Right ventricle myocardium superior (tissue), 1 donor: ENCODE measurements around the gene PGS1. TPM values are rescaled to one million over a fixed set of nuclear protein-coding genes. Genes with fewer than 3 reads are reported as not detected.
A peak's percentile ranks its signal among the peaks of the same experiment; 100 is the strongest.

Source experiments
- ATAC-seq: fragments of 200-7000 bp; cut with Tn5 transposase; one replicate; pipeline ENCODE4 v1.9.1; 2020; ENCODE audit warnings: mild to moderate bottlenecking; ENCODE audit not compliant: poor library complexity
- DNase-seq: peaks from one replicate; pipeline ENCODE4 v3.0.0-alpha.2; 2020
- intact Hi-C: fragments of 100-400 bp; cut with DNase I; formaldehyde crosslinking; loops from one replicate; pipeline ENCODE4 v1.11.2; 2022
- total RNA-seq: library from RNA; stranded (reverse); fragmentation: NEBNext Ultra II Directional; extraction: Animal tissue kit (Norgen Biotek cat#: 25700); gene quantifications from one replicate; pipeline ENCODE4 v1.2.1, GENCODE V29; 2021
- donor health status: DM: no; HTN: yes; CAD: no; lungs with severe emphysema.

PGS1 gene
- total RNA-seq, 1 donor from 2014 or later, result 18.1 TPM

GRCh38 chr17:78417531-78417909 is 39.1 kb downstream of the PGS1 start:
- no peak for DNase-seq
- intact Hi-C loops, result no loop called here
- ATAC-seq, result no peak

GRCh38 chr17:78418326-78419026 is 40.0 kb downstream of the PGS1 start:
- DNase-seq, result no peak
- intact Hi-C loops, result no loop called here
- no peak for ATAC-seq

- ATAC-seq (no peak), DNase-seq (peak; percentile 67)
- intact Hi-C loops, result loop anchor here (10.0 kb wide), 1 partner anchor 305 kb away; no protein-coding TSS in a partner anchor
Observed at GRCh38 chr17:78419970-78420815, 41.7 kb downstream of the PGS1 start.

GRCh38 chr17:78421084-78421533 is 42.7 kb downstream of the PGS1 start:
- no peak for DNase-seq
- no peak for ATAC-seq
- intact Hi-C loops, result loop anchor here (10.0 kb wide), 1 partner anchor 306 kb away; no protein-coding TSS in a partner anchor

GRCh38 chr17:78421534-78422266 is 43.3 kb downstream of the PGS1 start:
- ATAC-seq, result peak; percentile 86

GRCh38 chr17:78422267-78422605 is 43.8 kb downstream of the PGS1 start:
- ATAC-seq (no peak), DNase-seq (no peak)
- intact Hi-C loops, result loop anchor here (2.0 to 10.0 kb wide), 4 partner anchors 61 to 307 kb away; partner anchors contain the start of gene SOCS3

More at GRCh38 chr17:78421534-78422266, 43.3 kb downstream of the PGS1 start:
- DNase-seq, result peak; percentile 88
- intact Hi-C loops, result loop anchor here (2.0 to 10.0 kb wide), 4 partner anchors 61 to 307 kb away; partner anchors contain the start of gene SOCS3

- DNase-seq (no peak), ATAC-seq (no peak)
- intact Hi-C loops, result loop anchor here (2.0 to 10.0 kb wide), 4 partner anchors 62 to 308 kb away; partner anchors contain the start of gene SOCS3
Observed at GRCh38 chr17:78422872-78423588, 44.6 kb downstream of the PGS1 start.

GRCh38 chr17:78423961-78424675 is 45.7 kb downstream of the PGS1 start:
- intact Hi-C loops, result loop anchor here (2.0 to 10.0 kb wide), 4 partner anchors 63 to 309 kb away; partner anchors contain the start of gene SOCS3
- no peak for DNase-seq

GRCh38 chr17:78425429-78425828 is 47.0 kb downstream of the PGS1 start:
- peak; percentile 68 for DNase-seq
- intact Hi-C loops, result loop anchor here (10.0 kb wide), 1 partner anchor 311 kb away; no protein-coding TSS in a partner anchor
- no peak for ATAC-seq

More at GRCh38 chr17:78423961-78424675, 45.7 kb downstream of the PGS1 start:
- ATAC-seq, result no peak

GRCh38 chr17:78426293-78426879 is 47.9 kb downstream of the PGS1 start:
- DNase-seq, result no peak
- ATAC-seq, result no peak
- intact Hi-C loops, result loop anchor here (10.0 kb wide), 1 partner anchor 312 kb away; no protein-coding TSS in a partner anchor

- intact Hi-C loops, result loop anchor here (10.0 kb wide), 1 partner anchor 312 kb away; no protein-coding TSS in a partner anchor
Observed at GRCh38 chr17:78427140-78427539, 48.7 kb downstream of the PGS1 start.

GRCh38 chr17:78428025-78428575 is 49.7 kb downstream of the PGS1 start:
- intact Hi-C loops, result loop anchor here (10.0 kb wide), 1 partner anchor 313 kb away; no protein-coding TSS in a partner anchor
- DNase-seq, result no peak
- ATAC-seq, result no peak

More at GRCh38 chr17:78427140-78427539, 48.7 kb downstream of the PGS1 start:
- ATAC-seq (no peak), DNase-seq (no peak)

GRCh38 chr17:78428836-78429617 is 50.6 kb downstream of the PGS1 start:
- no peak for DNase-seq
- ATAC-seq, result no peak
- intact Hi-C loops, result loop anchor here (10.0 kb wide), 1 partner anchor 314 kb away; no protein-coding TSS in a partner anchor

- intact Hi-C loops, result loop anchor here (10.0 kb wide), 1 partner anchor 315 kb away; no protein-coding TSS in a partner anchor
- DNase-seq (no peak), ATAC-seq (no peak)
Observed at GRCh38 chr17:78429618-78429995, 51.2 kb downstream of the PGS1 start.

GRCh38 chr17:78430892-78431691 is 52.6 kb downstream of the PGS1 start:
- DNase-seq (no peak), ATAC-seq (no peak)
- intact Hi-C loops, result no loop called here
